T-helper 17 cell (primary cell): Measurements from ENCODE around the gene RASA4B. TPM values are rescaled to one million over a fixed set of nuclear protein-coding genes. Genes with fewer than 3 reads are reported as not detected.
"Not testable (repeated sequence)": the region's sequence is repeated elsewhere in the genome, so short reads cannot be mapped to it uniquely, and the experiment has no call there.

Experiments used
- ATAC-seq: fragments of 150-1000 bp; cut with Tn5 transposase; 2 replicates; pipeline ENCODE4 v1.10.0; 2021; ENCODE audit warnings: mild to moderate bottlenecking, moderate library complexity
- DNase-seq, 3 donors: peaks; one replicate each; pipeline versions ENCODE4 v3.0.0 to v3.0.0-alpha.2; 2020 to 2021
- H3K9me3 ChIP-seq: one replicate; pipeline ENCODE4 v1.7.0; 2013; ENCODE audit warnings: low read length, mild to moderate bottlenecking; ENCODE audit not compliant: control insufficient read depth, poor library complexity, severe bottlenecking
- H3K27ac Mint-ChIP-seq: one replicate; pipeline ENCODE4 v1.8.0; 2022; ENCODE audit warnings: mild to moderate bottlenecking, moderate library complexity, mixed read lengths
- H3K27me3 Mint-ChIP-seq: one replicate; pipeline ENCODE4 v1.8.0; 2022; ENCODE audit warnings: mixed read lengths
- H3K36me3 Mint-ChIP-seq: one replicate; pipeline ENCODE4 v1.8.0; 2022; ENCODE audit warnings: low read depth, mixed read lengths
- H3K4me1 Mint-ChIP-seq: one replicate; pipeline ENCODE4 v1.8.0; 2022; ENCODE audit warnings: mild to moderate bottlenecking, mixed read lengths
- H3K4me3 Mint-ChIP-seq: one replicate; pipeline ENCODE4 v1.8.0; 2022; ENCODE audit warnings: mild to moderate bottlenecking, moderate library complexity, mixed read lengths
- total RNA-seq, 4 donors: library from RNA in 2 of 4; stranded (reverse) in 2 of 4; gene quantifications; one replicate each; pipeline ENCODE4 v1.2.3 and lab custom pipeline; 2022 to 2026

Gene RASA4B
- total RNA-seq, result 10 to 100 TPM; 20.7 to 23.7 TPM
- 2.6 to 4.1 reads per million in 2 donors for total RNA-seq (lab: John Stamatoyannopoulos, UW)

DNA sequence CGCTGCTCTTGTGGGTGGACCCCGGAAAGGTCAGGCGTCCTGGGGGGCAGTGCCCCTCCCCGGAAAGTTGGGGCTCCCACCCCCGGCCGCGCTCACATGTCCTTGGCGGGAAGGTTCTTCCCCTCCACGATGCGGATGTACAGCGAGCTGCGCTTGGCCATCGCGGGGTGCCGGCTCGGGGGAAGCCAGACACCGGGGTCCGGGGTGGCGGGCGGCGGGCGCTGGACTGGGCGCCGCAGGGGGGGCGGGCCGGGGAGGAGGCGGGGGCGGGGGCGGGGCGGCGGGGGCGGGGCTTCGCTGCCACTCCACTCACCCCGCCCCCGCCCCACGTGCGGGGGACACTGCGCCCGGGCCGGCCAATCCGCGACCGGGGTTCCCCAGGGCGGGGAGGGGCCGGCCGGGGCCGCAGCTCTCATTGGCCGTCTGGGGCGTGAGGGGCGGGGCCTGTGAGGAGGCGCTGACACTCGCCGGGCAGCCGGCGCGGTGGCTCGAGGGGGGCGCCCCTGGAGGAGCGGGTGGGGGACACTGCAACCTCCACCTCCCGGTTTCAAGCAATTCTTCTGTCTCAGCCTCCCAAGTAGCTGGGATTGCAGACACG, at the start of gene RASA4B:
RASA4B (minus strand) TSS at position 228 of the 598 bp plus-strand sequence; CDS start at position 161, 67 bp downstream.
- H3K4me3 Mint-ChIP-seq, result peak within 1 kb of the TSS; percentile 71
- peak in 2 of 3 donors; percentile 27 to 35 for DNase-seq
- H3K27ac Mint-ChIP-seq, result not testable (repeated sequence)

DNA sequence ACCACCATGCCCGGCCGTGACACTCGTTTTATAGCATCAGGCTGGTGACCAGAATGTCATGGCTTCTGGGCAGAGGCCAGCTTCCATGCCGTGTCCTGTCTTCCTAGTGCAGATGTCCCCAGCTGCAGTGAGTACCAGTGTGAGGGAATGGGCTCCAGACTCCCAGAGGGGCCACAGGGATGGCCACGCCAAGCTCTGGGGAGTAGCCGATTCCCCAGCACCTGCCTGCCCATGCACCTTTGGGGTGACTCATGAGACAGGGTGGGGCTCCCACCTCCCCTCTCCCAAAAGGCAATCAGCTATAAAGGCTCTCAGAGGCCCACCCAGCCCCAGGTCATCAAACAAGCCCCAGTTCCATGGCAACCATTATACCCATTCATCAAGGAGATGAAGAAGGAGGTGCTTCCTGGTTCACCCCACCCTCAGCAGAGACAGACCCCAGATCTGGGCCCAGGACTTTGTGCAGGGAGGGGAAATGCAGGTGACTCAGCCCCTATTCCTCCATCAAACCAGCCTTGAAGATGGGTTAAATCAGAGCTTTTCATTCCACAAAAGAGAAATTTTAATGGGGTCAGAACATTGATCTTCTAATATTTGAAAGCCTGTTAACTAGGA, 33.3 kb upstream of the RASA4B start, which contains the start of gene SPDYE2:
SPDYE2 (plus strand) TSS at position 419 of the 615 bp plus-strand sequence. CDS start 2,030 bp downstream, outside the sequence.
- not testable (repeated sequence) for H3K4me1 Mint-ChIP-seq, H3K27ac Mint-ChIP-seq, H3K4me3 Mint-ChIP-seq, H3K9me3 ChIP-seq, ATAC-seq, H3K27me3 Mint-ChIP-seq, DNase-seq, H3K36me3 Mint-ChIP-seq

More for the DNA sequence above, at the start of gene RASA4B:
- ATAC-seq, result peak; percentile 100
- not testable (repeated sequence) for H3K36me3 Mint-ChIP-seq, H3K4me1 Mint-ChIP-seq, H3K9me3 ChIP-seq, H3K27me3 Mint-ChIP-seq

DNA sequence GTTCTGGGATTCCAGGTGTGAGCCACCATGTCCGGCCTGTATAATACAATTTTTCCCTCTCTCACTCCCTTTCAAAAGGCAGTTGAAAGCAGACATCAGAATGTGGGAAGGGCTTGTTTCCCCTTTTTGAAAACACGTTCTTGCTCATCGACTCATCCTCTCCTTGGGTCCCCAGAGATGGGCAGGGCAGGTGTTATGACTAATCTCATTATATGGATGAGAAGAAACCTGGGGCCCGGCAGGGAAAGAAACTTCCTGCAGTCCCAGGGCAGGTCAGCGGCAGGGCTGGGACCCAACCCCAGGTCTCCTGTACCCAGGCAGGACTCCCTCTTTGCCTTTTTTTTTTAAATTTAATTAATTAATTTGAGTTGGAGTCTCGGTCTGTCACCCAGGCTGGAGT, 28.8 kb upstream of the RASA4B start:
- H3K9me3 ChIP-seq, H3K36me3 Mint-ChIP-seq, ATAC-seq: not testable (repeated sequence)

DNA sequence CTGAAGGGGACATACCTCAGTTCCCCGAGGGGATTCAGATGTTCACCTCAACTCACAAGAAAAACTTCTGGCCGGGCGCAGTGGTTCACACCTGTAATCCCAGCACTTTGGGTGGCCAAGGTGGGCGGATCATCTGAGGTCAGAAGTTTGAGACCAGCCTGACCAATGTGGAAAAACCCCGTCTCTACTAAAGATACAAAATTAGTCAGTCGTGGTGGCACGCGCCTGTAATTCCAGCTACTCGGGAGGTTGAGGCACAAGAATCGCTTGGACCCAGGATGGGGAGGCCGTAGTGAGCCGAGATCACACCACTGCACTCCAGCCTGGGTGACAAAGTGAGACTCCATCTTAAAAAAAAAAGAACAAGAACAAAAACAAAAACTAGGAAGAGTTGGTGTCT, 27.7 kb upstream of the RASA4B start:
- H3K4me3 Mint-ChIP-seq, result not testable (repeated sequence)

More for the DNA sequence above, 28.8 kb upstream of the RASA4B start:
- not testable (repeated sequence) for H3K27ac Mint-ChIP-seq, H3K4me1 Mint-ChIP-seq, H3K27me3 Mint-ChIP-seq, DNase-seq, H3K4me3 Mint-ChIP-seq

DNA sequence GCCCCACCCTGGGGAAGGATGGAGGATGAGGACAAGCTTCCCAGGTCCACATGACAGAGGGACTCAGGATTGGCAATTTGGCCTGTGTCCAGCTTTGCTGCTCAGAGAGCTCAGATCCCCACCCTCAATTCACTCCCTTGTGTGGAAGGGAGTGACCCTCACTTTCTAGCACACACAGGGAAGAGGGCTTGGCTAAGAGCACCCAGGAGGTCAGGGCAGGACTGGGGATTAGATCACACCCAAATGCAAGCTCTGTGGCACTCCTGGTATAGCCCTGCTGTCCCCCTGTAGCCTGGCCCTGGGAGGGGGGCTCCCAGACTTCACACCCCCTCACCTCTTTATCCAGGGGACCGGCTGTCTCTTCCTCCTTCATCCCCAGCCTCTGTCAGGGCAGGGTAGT, 26.8 kb upstream of the RASA4B start:
- ATAC-seq, DNase-seq, H3K4me3 Mint-ChIP-seq, H3K36me3 Mint-ChIP-seq, H3K27me3 Mint-ChIP-seq, H3K4me1 Mint-ChIP-seq, H3K9me3 ChIP-seq, H3K27ac Mint-ChIP-seq: not testable (repeated sequence)

More for the DNA sequence above, 27.7 kb upstream of the RASA4B start:
- DNase-seq, H3K4me1 Mint-ChIP-seq, H3K27ac Mint-ChIP-seq, H3K36me3 Mint-ChIP-seq, H3K9me3 ChIP-seq, H3K27me3 Mint-ChIP-seq, ATAC-seq: not testable (repeated sequence)

DNA sequence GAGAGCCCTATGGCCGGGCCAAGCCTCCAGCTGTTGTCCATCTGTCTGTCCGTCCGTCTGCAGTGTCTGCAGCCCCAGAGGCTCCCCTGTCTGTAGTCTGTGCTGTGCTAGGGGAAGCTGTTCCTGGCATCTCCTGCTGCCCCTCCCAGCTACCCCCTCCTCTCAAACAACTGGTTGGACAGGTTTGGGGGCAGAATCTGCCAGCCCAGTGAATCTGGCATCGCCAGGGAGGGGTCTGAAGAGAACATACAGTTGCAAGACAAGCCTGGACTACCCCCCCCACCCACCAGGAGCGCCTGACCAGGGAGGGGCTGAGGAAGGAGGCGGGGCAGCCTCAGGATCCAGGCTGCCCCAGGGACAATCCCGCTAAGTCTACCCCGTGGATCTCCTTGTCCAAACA, 26.0 kb upstream of the RASA4B start, which contains the start of gene UPK3BL2:
UPK3BL2 (minus strand) TSS at position 101 of the 400 bp plus-strand sequence; CDS start at position 41, 60 bp downstream.
- not testable (repeated sequence) for H3K27me3 Mint-ChIP-seq, H3K9me3 ChIP-seq, H3K4me1 Mint-ChIP-seq, DNase-seq, H3K4me3 Mint-ChIP-seq, H3K36me3 Mint-ChIP-seq, H3K27ac Mint-ChIP-seq, ATAC-seq

DNA sequence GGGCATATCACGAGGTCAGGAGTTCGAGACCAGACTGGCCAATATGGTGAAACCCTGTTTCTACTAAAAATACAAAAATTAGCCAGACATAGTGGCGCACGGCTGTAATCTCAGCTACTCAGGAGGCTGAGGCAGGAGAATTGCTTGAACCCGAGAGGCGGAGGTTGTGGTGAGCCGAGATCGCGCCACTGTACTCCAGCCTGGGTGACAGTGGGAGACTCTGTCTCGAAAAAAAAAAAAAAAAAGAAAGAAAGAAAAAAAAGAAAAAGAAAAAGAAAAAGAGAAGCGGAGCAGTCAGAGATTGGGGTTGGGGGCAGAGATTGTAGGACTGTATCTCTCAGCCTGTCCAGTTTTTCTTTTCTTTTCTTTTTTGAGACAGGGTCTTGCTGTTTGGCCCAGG, 25.2 kb upstream of the RASA4B start:
- ATAC-seq, H3K36me3 Mint-ChIP-seq, H3K4me1 Mint-ChIP-seq, H3K9me3 ChIP-seq, H3K27ac Mint-ChIP-seq, DNase-seq, H3K27me3 Mint-ChIP-seq, H3K4me3 Mint-ChIP-seq: not testable (repeated sequence)

DNA sequence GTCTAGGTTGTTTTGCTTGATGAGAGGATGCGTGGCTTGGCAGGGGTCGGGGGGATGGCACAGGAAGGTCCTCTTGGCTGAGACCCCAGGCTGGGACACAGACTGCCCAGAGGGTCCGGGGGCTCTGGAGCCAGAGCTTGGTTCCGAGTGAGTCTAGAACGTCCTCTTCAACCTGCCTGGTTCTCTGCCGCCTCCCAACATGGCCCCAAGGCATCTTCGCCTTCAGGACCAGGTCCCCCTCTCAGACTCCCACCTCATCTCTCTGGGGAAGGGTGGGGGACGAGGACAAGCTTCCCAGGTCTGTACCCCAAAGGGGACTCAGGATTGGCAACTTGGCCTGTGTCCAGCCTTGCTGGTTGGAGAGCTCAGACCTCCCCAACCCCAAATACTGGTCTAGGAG, 24.5 kb upstream of the RASA4B start:
- H3K27ac Mint-ChIP-seq, DNase-seq, H3K27me3 Mint-ChIP-seq, ATAC-seq, H3K4me1 Mint-ChIP-seq, H3K4me3 Mint-ChIP-seq, H3K9me3 ChIP-seq, H3K36me3 Mint-ChIP-seq: not testable (repeated sequence)

DNA sequence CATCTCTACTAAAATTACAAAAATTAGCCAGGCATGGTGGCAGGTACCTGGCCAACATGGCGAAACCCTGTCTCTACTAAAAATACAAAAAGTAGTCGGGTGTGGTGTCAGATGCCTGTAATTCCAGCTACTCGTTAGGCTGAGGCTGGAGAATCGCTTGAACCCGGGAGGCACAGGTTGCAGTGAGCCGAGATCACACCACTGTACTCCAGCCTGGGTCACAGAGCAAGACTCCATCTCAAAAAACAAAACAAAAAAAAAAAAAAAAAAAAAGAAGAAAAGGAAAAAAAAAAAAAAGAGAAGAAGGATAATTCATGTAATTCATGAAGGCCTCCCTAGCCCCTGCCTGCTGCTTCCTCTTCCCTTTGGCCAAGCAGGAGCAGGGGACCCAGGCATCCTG, 23.0 kb upstream of the RASA4B start:
- H3K27ac Mint-ChIP-seq, H3K4me3 Mint-ChIP-seq, H3K9me3 ChIP-seq, H3K36me3 Mint-ChIP-seq, H3K27me3 Mint-ChIP-seq, DNase-seq, ATAC-seq, H3K4me1 Mint-ChIP-seq: not testable (repeated sequence)

DNA sequence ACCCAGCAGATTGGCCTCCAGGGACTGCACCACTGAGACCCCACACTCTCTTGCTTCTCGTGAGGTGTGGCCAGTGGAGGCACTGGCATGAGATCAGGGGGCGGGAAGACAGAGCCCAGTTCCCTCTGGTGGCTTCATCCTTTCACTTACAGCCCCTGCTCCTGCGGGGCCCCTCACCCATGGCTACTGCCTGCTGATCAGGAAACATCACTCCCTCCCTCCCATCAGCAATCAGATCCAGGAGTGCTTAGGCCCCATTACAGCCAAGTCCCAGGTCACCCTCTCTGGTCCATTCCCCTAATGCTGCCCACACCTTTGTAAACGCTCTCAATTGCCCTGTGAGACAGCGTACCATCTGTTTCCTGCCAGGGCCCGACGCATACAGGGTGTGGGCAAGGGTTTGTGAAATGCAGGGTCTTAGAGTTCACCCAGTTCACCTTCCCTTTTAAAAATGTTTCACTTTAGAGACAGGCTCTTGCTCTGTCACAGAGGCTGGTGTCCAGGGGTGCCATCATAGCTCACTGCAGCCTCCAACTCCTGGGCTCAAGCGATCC, 17.6 kb upstream of the RASA4B start:
- DNase-seq, H3K36me3 Mint-ChIP-seq, H3K4me3 Mint-ChIP-seq, H3K4me1 Mint-ChIP-seq, H3K27ac Mint-ChIP-seq, H3K27me3 Mint-ChIP-seq, ATAC-seq, H3K9me3 ChIP-seq: not testable (repeated sequence)

DNA sequence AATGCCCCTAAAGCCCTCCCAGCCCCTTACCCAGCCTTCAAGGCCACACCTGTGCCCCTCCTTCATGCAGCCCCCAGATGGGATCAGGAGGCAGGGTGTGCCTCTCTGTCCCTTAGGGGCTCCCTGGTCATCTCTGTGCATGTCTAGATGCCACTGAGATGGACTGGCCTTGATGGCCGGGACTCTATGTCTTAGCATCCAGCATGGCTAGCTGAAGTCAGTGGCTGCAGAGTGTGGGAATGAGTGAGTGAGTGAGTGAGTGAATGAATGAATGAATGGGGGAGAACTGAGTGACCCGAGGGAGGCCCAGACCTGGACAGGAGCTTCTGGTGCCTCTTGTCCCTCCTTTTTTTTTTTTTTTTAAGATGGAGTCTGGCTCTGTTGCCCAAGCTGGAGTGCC, 14.6 kb upstream of the RASA4B start:
- H3K27me3 Mint-ChIP-seq, H3K4me3 Mint-ChIP-seq, H3K4me1 Mint-ChIP-seq, H3K36me3 Mint-ChIP-seq, DNase-seq, H3K9me3 ChIP-seq, ATAC-seq, H3K27ac Mint-ChIP-seq: not testable (repeated sequence)

DNA sequence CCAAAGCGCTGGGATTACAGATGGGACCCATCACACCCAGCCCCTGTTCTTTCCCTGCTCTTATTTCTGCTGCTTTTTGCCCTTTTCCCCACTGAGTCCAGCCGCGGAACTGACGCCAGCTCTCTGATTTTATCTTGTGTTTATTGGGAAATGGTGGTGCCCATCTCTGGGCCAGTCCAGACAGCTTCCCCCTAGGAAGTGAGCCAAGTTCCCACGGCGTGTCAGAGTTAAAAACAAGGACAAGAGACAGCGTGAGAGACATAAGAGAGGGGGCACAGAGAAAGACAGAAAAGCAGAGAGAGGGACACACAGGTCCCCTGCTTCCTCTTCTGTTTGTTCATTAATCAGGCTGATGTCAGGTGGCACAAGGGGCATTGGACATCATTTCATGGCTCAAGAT, 14.0 kb upstream of the RASA4B start:
- H3K27me3 Mint-ChIP-seq, DNase-seq, H3K4me3 Mint-ChIP-seq, H3K27ac Mint-ChIP-seq, H3K9me3 ChIP-seq, ATAC-seq, H3K4me1 Mint-ChIP-seq, H3K36me3 Mint-ChIP-seq: not testable (repeated sequence)

DNA sequence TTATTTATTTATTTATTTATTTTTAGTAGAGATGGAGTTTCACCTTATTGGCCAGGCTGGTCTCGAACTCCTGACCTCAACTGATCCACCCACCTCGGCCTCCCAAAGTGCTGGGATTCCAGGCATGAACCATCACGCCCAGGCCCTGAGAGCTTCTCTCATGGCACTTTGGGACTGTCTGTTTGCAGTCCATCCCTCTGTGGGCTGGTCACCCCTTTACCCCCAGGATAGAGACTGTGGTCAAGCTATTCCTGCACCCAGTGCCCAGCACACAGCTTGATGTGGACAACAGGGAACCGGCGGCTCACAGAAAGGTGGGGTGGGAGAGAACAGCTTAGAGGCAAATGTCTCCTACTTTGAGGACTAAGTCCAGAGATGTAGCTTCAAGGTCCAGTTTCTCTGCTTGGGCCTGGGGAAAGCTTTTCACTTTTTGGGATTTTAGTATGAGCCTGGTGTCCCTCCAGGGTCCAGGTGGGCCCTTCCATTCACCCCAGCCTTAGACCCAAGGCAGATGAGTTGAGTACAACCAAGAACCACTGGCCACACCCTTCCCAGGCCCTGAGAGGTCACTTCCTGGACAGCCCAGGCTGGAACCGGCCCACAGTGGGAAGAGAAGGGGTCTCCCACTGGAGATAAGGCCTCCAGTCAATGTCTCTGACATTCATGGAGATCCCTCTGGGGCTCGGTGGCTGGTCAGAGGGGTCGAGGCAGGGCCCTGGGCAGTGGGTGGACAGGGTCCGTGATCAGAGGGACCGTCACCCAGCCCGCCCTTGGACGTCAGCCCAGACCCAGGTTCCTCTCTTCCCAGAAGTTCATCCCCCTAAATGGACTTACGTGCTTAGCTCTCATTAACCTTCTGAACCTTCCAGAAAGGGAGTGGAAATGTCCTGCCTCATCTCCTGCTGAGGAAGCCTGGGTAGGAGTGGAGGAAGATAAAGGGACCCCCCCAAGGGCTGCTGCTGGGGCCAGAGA, 10.5 kb upstream of the RASA4B start:
- not testable (repeated sequence) for H3K27me3 Mint-ChIP-seq, ATAC-seq, H3K4me1 Mint-ChIP-seq, DNase-seq, H3K4me3 Mint-ChIP-seq, H3K27ac Mint-ChIP-seq, H3K9me3 ChIP-seq, H3K36me3 Mint-ChIP-seq
